Measurements from ENCODE around the gene GNB1L.
"Not testable (repeated sequence)": the region's sequence is repeated elsewhere in the genome, so short reads cannot be mapped to it uniquely, and the experiment has no call there.

The GNB1L gene

GRCh38 chr22:19779685-19780268 is 74.9 kb downstream of the GNB1L start:
- Histone ChIP-seq H3K4me2 (ENCODE audit: insufficient read depth, low read length, poor library complexity, severe bottlenecking) (no peak overlapping the region), H2AK5ac (ENCODE audit: low read depth, low read length) (no peak overlapping the region), H3K4me3 (ENCODE audit: low read length in 2 of 2) (no peak overlapping the region), H2BK120ac (ENCODE audit: low read depth, low read length) (no peak overlapping the region), H3K4me1 (ENCODE audit: control insufficient read depth in 2 of 2, insufficient read depth in 1 of 2, low read depth in 1 of 2, low read length in 2 of 2) (peaks cover 0 to 3% of the 10 kb centered on the region in 2 donors), H3K23ac (ENCODE audit: low read depth, low read length, poor library complexity) (no peak overlapping the region), H3K4ac (ENCODE audit: low read length) (no peak overlapping the region), H2BK12ac (ENCODE audit: low read length) (peak overlapping the region; percentile 22), H3K27ac (replicated peaks; ENCODE audit: low read length) (no peak overlapping the region), H3K36me3 (replicated peaks in 1 of 2; ENCODE audit: control insufficient read depth in 2 of 2, insufficient read depth in 2 of 2, low read length in 2 of 2) (no peaks in the 10 kb centered on the region), H4K91ac (ENCODE audit: low read depth, low read length, poor library complexity) (no peak overlapping the region), H3K9ac (ENCODE audit: low read depth, low read length, poor library complexity) (no peak overlapping the region), H3K14ac (ENCODE audit: low read length) (no peak overlapping the region), H2AFZ (ENCODE audit: low read length) (no peak overlapping the region), H4K8ac (ENCODE audit: low read depth, low read length) (no peak overlapping the region), H2BK15ac (ENCODE audit: low read length) (no peak overlapping the region), H3K9me3 (replicated peaks in 1 of 2; ENCODE audit: control insufficient read depth in 2 of 2, insufficient read depth in 1 of 2, low read depth in 1 of 2, low read length in 2 of 2) (peaks cover 3% of the 10 kb centered on the region in 2 donors), H3K27me3 (ENCODE audit: control insufficient read depth in 3 of 3, insufficient read depth in 3 of 3, low read depth in 1 of 3, low read length in 3 of 3) (peaks cover 0 to 28% (median 5%) of the 10 kb centered on the region in 3 experiments), H3K79me1 (ENCODE audit: low read depth, low read length) (peaks cover 1% of the 10 kb centered on the region), H2BK5ac (ENCODE audit: low read length) (no peak overlapping the region), H3K18ac (ENCODE audit: low read length) (no peak overlapping the region)
- WGBS, 2 donors (ENCODE audit: extremely low coverage in 2 of 2, insufficient read length in 2 of 2, insufficient replicate concordance in 1 of 2): no CpG with 5 or more reads among the region's 13 CpGs
- no peak for DNase-seq (ENCODE audit: low spot score)

- peaks cover 0 to 3% of the 10 kb centered on the region in 2 donors for H3K4me1 ChIP-seq (ENCODE audit: control insufficient read depth in 2 of 2, insufficient read depth in 1 of 2, low read depth in 1 of 2, low read length in 2 of 2)
- H3K36me3 ChIP-seq (replicated peaks in 1 of 2; ENCODE audit: control insufficient read depth in 2 of 2, insufficient read depth in 2 of 2, low read length in 2 of 2): no peaks in the 10 kb centered on the region
- peaks cover 3% of the 10 kb centered on the region in 2 donors for H3K9me3 ChIP-seq (replicated peaks in 1 of 2; ENCODE audit: control insufficient read depth in 2 of 2, insufficient read depth in 1 of 2, low read depth in 1 of 2, low read length in 2 of 2)
- no peak overlapping the region for H3K4me3 ChIP-seq (ENCODE audit: low read length in 2 of 2)
- no peak overlapping the region for H2BK12ac ChIP-seq (ENCODE audit: low read length)
- no peak for DNase-seq (ENCODE audit: low spot score)
- peak overlapping the region; percentile 63 for H2AK5ac ChIP-seq (ENCODE audit: low read depth, low read length)
- no peak overlapping the region for H3K14ac ChIP-seq (ENCODE audit: low read length)
- H4K8ac ChIP-seq (ENCODE audit: low read depth, low read length): no peak overlapping the region
- peak overlapping the region; percentile 85 for H4K91ac ChIP-seq (ENCODE audit: low read depth, low read length, poor library complexity)
- peaks cover 1% of the 10 kb centered on the region for H3K79me1 ChIP-seq (ENCODE audit: low read depth, low read length)
- H2BK15ac ChIP-seq (ENCODE audit: low read length): no peak overlapping the region
- H3K18ac ChIP-seq (ENCODE audit: low read length): peak overlapping the region; percentile 15
- H3K23ac ChIP-seq (ENCODE audit: low read depth, low read length, poor library complexity): peak overlapping the region; percentile 93
- no peak overlapping the region for H2BK120ac ChIP-seq (ENCODE audit: low read depth, low read length)
- no CpG with 5 or more reads among the region's 10 CpGs for WGBS, 2 donors (ENCODE audit: extremely low coverage in 2 of 2, insufficient read length in 2 of 2, insufficient replicate concordance in 1 of 2)
- no peak overlapping the region for H2BK5ac ChIP-seq (ENCODE audit: low read length)
- H3K4ac ChIP-seq (ENCODE audit: low read length): no peak overlapping the region
- H2AFZ ChIP-seq (ENCODE audit: low read length): no peak overlapping the region
- H3K4me2 ChIP-seq (ENCODE audit: insufficient read depth, low read length, poor library complexity, severe bottlenecking): no peak overlapping the region
- peaks cover 0 to 36% (median 5%) of the 10 kb centered on the region in 3 experiments for H3K27me3 ChIP-seq (ENCODE audit: control insufficient read depth in 3 of 3, insufficient read depth in 3 of 3, low read depth in 1 of 3, low read length in 3 of 3)
- H3K9ac ChIP-seq (ENCODE audit: low read depth, low read length, poor library complexity): no peak overlapping the region
- no peak overlapping the region for H3K27ac ChIP-seq (replicated peaks; ENCODE audit: low read length)
These were observed 75.7 kb downstream of the GNB1L start for GRCh38 chr22:19779011-19779421.

GRCh38 chr22:19777192-19777591 is 77.5 kb downstream of the GNB1L start:
- WGBS, 2 donors (ENCODE audit: extremely low coverage in 2 of 2, insufficient read length in 2 of 2, insufficient replicate concordance in 1 of 2): no CpG with 5 or more reads among the region's 6 CpGs

GRCh38 chr22:19776433-19777031 is 78.1 kb downstream of the GNB1L start:
- Histone ChIP-seq H2AFZ (ENCODE audit: low read length) (no peak overlapping the region), H3K14ac (ENCODE audit: low read length) (peak overlapping the region; percentile 64), H3K18ac (ENCODE audit: low read length) (peak overlapping the region; percentile 77), H3K27me3 (ENCODE audit: control insufficient read depth in 3 of 3, insufficient read depth in 3 of 3, low read depth in 1 of 3, low read length in 3 of 3) (peaks cover 0 to 59% (median 5%) of the 10 kb centered on the region in 3 experiments), H2BK12ac (ENCODE audit: low read length) (no peak overlapping the region), H3K79me1 (ENCODE audit: low read depth, low read length) (peaks cover 1% of the 10 kb centered on the region), H3K4me2 (ENCODE audit: insufficient read depth, low read length, poor library complexity, severe bottlenecking) (no peak overlapping the region), H2AK5ac (ENCODE audit: low read depth, low read length) (peak overlapping the region; percentile 78), H3K27ac (replicated peaks; ENCODE audit: low read length) (no peak overlapping the region), H3K23ac (ENCODE audit: low read depth, low read length, poor library complexity) (peak overlapping the region; percentile 29), H3K4me3 (ENCODE audit: low read length in 2 of 2) (no peak overlapping the region), H2BK120ac (ENCODE audit: low read depth, low read length) (no peak overlapping the region), H2BK5ac (ENCODE audit: low read length) (no peak overlapping the region), H3K4me1 (ENCODE audit: control insufficient read depth in 2 of 2, insufficient read depth in 1 of 2, low read depth in 1 of 2, low read length in 2 of 2) (peaks cover 0 to 3% of the 10 kb centered on the region in 2 donors), H3K9ac (ENCODE audit: low read depth, low read length, poor library complexity) (no peak overlapping the region), H2BK15ac (ENCODE audit: low read length) (no peak overlapping the region), H3K4ac (ENCODE audit: low read length) (no peak overlapping the region), H3K36me3 (replicated peaks in 1 of 2; ENCODE audit: control insufficient read depth in 2 of 2, insufficient read depth in 2 of 2, low read length in 2 of 2) (no peaks in the 10 kb centered on the region), H4K91ac (ENCODE audit: low read depth, low read length, poor library complexity) (no peak overlapping the region), H3K9me3 (replicated peaks in 1 of 2; ENCODE audit: control insufficient read depth in 2 of 2, insufficient read depth in 1 of 2, low read depth in 1 of 2, low read length in 2 of 2) (peaks cover 0 to 1% of the 10 kb centered on the region in 2 donors), H4K8ac (ENCODE audit: low read depth, low read length) (no peak overlapping the region)
- no CpG with 5 or more reads among the region's 18 CpGs for whole genome bisulfite sequencing, 2 donors (ENCODE audit: extremely low coverage in 2 of 2, insufficient read length in 2 of 2, insufficient replicate concordance in 1 of 2)
- no peak for DNase-seq (ENCODE audit: low spot score)

More at GRCh38 chr22:19777192-19777591, 77.5 kb downstream of the GNB1L start:
- not testable (repeated sequence) for H3K36me3 ChIP-seq (replicated peaks in 1 of 2; ENCODE audit: control insufficient read depth in 2 of 2, insufficient read depth in 2 of 2, low read length in 2 of 2); H2BK12ac ChIP-seq (ENCODE audit: low read length); H3K4me1 ChIP-seq (ENCODE audit: control insufficient read depth in 2 of 2, insufficient read depth in 1 of 2, low read depth in 1 of 2, low read length in 2 of 2); H3K9me3 ChIP-seq (replicated peaks in 1 of 2; ENCODE audit: control insufficient read depth in 2 of 2, insufficient read depth in 1 of 2, low read depth in 1 of 2, low read length in 2 of 2); H2AFZ ChIP-seq (ENCODE audit: low read length); H3K9ac ChIP-seq (ENCODE audit: low read depth, low read length, poor library complexity); H3K27ac ChIP-seq (replicated peaks; ENCODE audit: low read length); DNase-seq (ENCODE audit: low spot score); H2BK15ac ChIP-seq (ENCODE audit: low read length); H3K79me1 ChIP-seq (ENCODE audit: low read depth, low read length); H3K4me2 ChIP-seq (ENCODE audit: insufficient read depth, low read length, poor library complexity, severe bottlenecking); H4K8ac ChIP-seq (ENCODE audit: low read depth, low read length); H3K14ac ChIP-seq (ENCODE audit: low read length); H3K23ac ChIP-seq (ENCODE audit: low read depth, low read length, poor library complexity); H2AK5ac ChIP-seq (ENCODE audit: low read depth, low read length); H2BK5ac ChIP-seq (ENCODE audit: low read length); H3K4ac ChIP-seq (ENCODE audit: low read length); H3K4me3 ChIP-seq (ENCODE audit: low read length in 2 of 2); H3K18ac ChIP-seq (ENCODE audit: low read length); H4K91ac ChIP-seq (ENCODE audit: low read depth, low read length, poor library complexity); H2BK120ac ChIP-seq (ENCODE audit: low read depth, low read length)
- H3K27me3 ChIP-seq (ENCODE audit: control insufficient read depth in 3 of 3, insufficient read depth in 3 of 3, low read depth in 1 of 3, low read length in 3 of 3): peaks cover 0 to 54% (median 5%) of the 10 kb centered on the region in 3 experiments
